Cerebellar cortex (tissue), 1 donor: Measurements from ENCODE around the gene SNX30.

Source experiments
- DNase-seq: peaks from one replicate; pipeline ENCODE4 v3.0.0-alpha.2; 2015; ENCODE audit warnings: low spot score

Gene SNX30

DNA sequence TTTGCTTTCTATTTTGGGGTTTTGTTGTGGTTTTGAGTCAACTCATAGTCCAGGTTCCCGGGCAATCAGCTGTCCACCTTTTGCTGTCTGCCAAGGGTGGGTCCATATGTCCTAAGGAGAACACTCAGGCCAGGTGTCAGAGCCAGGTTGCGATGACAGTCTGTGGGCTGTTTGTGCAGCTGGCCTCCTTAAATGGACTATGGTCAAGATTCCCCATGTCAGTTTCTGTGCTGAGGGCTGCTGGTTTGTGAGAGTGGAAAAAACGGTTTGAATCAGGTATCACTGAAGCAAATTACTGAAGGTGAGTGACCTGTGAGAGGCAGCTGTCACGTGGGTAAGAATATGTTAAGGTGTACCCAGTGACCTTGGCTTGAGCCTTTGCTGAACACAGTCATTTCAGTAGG lies 33.0 kb downstream of the SNX30 start:
- peak; percentile 39 for DNase-seq

DNA sequence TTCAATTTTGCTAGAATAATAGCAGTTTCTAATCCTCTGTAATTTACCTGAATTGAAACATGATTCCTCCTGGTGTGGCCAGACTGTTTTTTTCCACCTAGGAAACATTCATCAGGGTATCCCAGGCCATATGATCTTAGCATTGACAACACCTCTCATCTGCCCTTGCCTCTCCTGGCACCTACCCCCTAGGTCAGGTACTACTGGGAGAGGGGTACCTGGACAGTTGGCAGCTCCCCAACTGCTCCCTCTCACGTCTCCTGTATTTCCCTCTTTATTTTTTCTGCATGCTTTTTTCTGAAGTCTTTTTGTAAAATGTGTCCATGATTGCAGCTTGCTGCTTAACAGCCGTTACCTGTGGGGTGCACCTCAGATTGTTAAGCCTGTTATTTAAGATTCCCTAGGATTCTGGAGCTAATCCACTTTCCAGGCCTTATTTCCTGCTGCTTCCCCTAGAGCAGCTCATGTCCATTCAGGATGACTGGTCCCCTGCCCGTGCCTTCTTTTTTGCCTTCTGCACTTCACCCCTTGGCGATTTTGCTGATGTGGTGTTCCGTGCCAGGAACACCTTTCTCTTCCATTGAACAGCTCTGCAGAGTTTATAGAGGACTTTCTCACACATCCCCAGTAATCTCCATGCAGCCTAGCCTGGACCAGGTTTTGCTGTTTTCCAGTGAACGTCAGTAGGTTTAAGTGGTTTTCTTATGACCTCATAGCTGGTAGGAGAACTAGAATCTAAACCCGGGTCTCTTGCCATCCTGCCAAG lies 33.6 kb downstream of the SNX30 start:
- DNase-seq = peak; percentile 88

DNA sequence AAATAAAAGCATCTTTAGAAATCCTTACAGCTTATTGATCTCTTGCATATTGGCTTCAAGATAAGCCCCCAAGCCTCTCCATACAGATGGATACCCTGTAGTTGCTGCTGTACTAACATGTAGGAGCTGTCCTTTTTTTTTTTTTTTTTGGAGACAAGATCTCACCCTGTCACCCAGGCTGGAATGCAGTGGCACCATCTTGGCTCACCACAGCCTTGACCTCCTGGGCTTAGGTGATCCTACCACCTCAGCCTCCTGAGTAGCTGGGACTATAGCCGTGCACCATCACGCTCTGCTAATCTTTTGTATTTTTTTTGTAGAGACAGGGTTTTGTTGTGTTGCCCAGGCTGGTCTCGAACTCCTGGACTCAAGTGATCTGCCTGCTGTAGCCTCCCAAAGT lies 35.4 kb downstream of the SNX30 start:
- no peak for DNase-seq

DNA sequence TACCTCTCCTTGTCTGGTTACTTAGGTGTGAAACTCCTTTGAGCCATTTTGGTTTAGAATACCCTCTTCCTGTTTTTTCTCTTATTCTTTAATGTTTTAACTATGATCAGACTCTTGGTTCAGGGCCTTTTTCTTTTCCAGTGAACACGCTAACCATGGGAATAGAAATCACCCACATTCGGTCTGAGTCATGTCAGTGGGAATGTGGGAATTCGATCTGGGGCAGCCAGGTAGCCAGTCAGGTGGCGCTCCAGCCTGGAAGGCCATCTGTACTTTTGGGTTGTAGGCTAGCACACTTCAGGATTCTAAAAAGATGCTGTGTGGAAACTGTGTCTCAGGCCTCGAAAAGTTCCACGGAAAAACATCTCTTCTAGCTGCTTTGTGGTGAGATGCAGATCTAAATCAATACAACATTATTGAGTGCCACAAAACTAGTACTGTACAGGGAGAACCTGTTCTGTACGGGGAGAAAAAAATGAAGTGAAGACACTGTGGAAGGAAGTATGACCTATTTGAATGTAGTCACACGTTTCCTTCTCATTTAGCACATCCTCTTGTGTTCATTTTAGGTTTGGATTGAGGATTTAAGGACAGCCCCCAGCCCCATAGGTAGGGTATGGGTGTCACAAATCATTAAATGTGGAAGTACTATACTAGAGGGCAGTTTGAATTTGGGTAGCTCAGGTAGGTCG lies 36.4 kb downstream of the SNX30 start:
- DNase-seq = no peak

DNA sequence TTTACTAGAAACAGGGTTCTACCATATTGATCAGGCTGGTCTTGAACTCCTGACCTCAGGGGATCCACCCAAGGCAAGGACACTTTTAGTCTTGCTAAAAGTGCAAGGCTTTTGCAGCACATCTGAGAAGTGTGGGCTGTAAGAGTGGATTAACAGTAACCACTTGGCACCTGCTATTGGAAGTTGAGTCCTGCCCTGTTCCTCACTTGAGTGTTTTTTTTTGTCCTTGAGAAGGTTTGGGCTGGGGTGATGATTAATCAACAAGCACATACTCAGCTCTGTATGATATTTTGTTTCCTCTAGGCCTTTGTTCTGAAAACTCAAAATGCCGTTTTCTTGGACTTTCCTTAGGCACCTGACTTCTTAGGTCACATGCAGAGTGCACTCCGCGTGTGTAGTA lies 37.4 kb downstream of the SNX30 start:
- no peak for DNase-seq

DNA sequence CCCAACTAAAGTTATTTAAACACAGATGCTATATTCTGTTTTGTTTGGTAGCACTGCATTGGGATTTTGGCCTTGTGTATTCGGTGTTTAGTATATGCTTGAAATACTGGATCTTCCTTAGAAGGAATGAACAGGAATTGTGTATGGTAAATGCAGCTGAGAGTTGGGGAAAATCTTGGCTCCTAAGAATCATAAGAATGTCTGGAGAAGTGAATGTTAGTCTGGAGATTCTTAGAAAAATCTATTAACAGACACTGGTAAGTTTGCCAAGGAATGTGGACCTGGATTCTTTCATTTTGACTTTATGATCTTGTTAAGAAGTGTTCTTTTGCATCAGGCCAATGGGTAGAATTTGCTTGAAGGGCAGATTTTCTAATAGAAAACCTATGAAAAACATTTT lies 38.9 kb downstream of the SNX30 start:
- DNase-seq = no peak

DNA sequence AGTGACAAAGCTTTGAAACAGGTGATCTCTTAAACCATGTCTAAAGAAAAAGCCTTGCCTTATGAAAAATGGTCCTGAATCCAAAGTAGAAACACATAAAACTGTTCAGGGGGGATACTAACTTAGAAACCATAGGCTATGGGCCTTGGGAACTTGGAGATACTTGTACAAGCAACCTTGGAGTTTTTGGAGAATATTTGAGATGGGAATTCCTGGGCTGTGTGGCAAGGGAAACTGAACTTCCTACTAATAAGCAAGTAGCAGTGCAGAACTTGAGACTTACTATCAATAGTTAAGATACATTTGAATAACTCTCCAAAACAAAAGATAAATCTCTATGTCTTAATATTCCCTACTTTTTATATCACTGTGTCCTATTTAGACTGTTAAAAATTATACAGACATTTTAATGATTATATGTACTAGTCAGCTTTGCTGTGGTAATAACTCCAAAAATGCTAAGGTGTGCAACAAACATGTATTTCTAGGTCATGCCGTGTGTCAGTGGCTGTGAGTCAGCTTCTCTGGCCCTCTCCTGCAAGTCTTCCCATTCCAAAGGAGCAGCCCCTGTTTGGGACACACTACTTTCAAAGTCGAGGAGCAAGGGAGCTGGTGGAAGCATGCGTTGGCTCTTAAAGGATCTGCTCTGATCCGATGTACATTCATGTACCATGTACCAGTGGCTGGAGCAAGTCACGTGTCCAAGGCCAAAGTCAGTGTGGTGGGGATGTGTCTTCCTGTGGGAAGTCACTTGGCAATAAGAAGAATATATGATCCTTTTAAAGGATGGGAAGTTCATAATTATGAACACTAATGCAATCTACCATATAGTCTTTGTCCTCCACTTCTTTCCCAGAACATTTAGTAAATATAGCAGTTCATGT lies 39.6 kb downstream of the SNX30 start:
- DNase-seq = no peak

DNA sequence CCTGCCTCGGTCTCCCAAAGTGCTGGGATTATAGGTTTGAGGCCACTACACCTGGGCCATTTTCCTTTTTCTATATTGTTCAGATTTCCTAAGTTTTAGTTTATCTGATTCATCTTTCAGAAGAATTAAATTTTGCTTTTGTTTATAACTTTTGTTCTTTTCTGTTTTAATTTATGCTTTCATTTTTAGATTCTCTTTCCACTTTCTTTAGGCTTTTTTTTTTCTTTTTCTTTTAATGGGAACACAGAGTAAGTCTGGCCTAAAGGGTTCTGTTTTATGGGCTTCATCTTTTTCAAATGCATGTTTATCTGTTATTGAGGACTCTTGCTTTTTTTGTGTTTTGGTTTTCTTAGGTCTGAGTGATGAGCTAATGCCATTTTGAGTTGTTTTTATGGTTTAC lies 42.1 kb downstream of the SNX30 start:
- no peak for DNase-seq

DNA sequence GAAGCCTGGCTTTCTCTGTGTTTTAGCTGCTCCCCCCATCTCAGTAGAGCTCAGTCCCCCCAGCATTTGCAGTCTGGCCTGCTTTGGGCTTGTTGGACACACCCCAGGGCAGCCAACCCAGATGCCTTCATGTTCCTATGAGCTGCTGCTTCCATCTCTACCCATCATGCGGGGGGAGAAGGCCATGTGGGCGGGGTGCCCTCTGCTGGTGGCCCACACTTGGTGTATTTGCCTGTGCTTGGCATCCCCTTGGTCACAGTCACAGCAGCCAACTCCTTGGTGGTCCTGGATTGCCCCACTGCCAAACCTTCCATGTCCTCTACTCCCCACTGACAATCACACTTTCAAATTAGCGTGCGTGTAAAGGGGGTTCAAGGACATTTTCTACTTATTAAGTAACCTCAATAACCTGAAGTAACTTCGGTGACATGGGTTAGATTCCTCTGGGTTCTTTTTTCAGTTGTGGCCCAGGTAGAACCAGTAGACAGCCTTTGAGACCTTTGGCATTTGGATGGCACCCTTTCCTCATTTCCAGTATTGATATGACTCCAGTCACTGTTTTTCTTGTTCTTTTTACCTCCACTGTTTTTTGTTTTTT lies 42.8 kb downstream of the SNX30 start:
- peak; percentile 53 for DNase-seq

DNA sequence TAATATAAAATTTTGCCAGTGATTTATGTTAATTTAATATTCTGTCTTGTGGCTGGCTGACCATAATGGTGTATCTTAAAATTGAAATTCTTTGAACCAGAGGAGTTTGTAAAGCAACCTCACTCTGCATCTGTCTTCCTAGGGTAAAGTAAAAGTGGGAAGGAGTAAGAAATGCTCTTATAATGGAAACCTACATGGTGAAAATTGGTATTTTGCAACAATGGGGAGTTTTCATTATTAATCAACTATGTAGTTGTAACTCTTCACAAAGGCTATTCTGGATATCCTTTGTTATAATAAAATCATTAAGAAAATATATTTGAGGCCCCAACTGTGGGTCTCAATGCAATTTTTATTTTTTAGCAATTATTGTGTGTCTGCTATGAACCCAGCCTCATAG lies 44.2 kb downstream of the SNX30 start:
- no peak for DNase-seq

DNA sequence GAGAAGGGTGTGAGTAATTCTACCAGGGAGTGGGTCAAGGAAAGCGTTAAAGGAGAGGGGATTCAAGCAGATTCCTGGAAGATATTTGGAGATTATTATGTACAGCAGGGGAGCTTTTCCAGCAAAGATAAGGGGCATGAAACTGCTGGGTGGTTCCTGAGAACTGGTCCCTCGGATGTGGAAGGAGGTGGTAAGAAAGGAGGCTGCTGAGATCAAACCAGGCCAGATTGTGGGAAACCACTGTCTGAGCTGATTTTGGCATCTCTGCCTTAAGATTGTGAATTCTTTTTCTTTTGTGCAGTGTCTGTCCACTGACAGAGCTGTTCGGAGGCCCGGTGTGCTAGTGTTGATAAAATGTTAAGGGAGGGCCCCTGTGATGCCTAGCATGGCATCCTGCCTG lies 45.4 kb downstream of the SNX30 start:
- no peak for DNase-seq

DNA sequence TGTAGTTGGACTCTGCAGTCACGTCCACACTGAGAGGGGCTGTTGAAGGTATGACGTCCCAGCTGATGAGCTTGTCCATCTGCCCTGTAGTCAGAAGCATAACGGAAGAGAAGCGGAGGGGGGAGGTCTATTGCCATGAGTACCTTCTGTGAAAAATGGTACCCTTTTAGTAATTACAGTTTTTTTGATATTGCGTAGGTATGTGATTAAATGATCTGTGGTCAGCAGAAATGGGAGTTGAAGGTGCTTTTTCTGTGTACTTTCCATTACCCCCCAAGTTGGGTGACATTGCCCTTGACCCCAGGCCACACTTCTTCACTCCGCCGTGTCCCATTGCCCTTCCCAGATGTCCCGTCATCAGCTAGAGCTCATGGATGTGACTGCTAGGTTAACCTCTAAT lies 45.9 kb downstream of the SNX30 start:
- DNase-seq = no peak

DNA sequence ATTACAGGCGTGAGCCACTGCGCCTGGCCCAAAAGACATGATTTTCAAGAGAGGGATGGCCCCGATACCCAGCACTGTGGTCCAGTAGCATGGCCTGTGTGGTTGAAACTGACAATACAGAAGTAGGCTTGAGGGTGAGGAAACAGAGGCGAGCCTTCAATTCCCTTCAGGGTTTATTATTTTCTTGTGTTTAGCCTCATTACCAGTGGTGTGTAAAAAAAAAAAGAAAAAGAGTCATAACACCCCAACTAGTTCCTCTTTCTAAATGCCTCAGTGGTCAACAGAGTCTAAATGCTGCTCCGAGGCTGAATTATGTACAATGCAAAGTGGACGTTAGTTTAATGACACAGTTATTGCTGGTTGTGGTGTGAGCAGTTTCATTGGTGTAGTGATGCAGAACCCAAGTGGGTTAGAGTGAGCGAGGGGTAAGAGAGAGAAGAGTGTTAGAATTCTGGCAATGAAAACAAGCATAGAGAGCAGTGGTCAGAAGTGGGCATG lies 58.8 kb downstream of the SNX30 start:
- DNase-seq = no peak

DNA sequence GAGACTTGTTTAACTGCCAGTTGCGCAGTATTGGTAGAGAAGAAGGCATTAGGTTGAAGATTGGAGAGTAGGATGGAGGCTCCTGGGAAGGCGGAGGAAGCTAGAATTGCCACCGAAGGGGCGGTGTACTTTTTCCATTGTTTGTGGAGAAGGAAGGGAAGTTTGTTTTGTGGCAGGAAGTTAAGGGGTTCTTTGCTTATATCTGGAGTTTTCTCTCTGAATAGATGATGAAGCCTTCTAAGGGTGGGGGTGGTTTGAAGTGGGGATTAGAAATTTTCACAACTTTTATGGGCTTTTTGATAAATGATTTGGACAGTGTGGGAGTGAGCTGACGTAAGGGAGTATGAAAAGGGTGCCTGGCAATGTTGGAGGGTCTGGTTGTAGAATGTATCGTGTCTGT lies 59.3 kb downstream of the SNX30 start:
- no peak for DNase-seq

DNA sequence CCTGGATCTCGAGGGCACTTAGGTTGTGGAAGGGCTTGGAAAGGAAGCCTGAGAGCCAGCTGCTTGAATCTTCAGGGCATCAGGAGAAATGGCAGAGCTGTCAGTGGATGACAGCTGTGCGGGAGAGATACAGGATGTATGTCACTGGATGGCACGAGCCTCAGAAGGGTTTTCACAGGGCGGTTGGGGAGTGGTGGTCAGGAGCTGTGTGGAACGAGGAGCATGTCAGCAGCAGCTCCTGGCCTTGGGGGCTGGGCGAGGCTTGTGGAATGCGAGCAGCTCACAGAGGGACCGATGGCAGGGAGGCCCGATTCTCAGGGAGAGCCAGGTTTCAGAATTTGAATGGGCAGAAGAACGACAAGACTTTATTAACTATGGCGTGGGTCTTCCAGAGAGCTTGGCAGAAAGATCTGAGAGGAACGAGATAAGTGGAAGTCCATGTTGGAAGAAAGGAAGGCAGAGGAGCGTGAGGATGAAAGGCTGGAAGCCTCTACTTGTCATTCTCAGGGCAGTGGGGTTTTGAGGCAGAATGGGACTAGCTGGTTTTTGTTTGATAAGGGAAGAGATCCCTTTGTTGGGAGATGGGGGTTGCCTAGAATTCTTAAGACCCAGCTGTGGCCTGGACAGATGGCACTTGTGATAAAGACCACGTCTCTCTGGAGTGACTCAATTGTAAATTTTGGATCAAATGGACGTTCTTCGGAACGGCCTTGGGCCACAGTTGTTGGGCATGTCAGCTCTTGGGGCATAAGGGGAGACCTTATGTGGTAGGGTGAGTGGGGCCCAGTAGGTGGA lies 60.3 kb downstream of the SNX30 start:
- no peak for DNase-seq

DNA sequence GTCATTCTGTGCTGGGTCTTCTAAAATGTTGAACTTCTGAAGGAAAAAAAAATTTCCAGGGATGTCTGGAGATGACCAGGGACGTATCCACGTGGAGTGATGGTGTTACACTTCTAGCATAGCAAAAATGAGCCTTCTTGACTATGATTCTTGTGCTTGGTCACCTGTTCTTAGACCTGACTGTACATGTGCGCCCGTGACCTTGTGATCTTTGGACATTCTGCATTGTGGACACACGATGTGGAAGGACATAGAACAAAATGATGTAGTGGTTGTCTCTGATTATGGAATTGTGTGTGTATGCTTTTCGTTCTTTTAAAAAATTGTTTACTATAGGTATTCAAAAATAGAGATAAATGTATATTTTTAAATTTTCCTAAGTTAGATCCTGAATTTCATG lies 61.0 kb downstream of the SNX30 start:
- no peak for DNase-seq

DNA sequence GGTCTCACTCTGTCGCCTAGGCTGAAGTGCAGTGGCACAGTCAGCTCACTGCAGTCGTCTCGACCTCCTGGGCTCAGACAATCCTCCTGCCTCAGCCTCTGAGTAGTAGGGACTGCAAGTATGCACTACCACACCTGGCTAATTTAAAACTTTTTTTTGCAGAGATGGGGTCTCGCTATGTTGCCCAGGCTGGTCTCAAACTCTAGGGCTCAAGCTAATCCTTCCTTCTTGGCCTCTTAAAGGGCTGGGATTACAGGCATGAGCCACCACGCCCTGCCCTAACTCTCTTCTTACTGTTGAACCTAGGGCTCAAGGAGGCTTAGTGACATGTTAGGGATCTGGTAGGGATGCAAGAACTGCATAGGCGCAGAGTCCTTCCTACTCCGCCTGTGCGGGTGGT lies 65.3 kb downstream of the SNX30 start:
- no peak for DNase-seq

DNA sequence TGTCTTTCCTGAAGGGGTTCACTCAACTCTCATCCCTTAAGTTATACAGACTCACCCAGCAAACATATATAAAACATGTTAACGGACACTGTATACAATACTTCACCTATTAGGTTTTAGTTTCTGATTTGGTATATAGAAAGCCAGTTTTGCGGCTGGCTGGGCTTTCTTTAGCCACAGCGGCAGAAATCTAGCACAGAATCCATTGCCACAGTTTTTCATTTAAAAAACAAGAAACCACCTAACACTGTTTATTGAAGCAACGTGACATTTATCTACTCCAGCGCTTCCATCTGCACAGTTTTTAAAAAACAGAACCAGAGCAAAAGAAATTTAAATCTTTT lies 67.3 kb downstream of the SNX30 start:
- DNase-seq = no peak

DNA sequence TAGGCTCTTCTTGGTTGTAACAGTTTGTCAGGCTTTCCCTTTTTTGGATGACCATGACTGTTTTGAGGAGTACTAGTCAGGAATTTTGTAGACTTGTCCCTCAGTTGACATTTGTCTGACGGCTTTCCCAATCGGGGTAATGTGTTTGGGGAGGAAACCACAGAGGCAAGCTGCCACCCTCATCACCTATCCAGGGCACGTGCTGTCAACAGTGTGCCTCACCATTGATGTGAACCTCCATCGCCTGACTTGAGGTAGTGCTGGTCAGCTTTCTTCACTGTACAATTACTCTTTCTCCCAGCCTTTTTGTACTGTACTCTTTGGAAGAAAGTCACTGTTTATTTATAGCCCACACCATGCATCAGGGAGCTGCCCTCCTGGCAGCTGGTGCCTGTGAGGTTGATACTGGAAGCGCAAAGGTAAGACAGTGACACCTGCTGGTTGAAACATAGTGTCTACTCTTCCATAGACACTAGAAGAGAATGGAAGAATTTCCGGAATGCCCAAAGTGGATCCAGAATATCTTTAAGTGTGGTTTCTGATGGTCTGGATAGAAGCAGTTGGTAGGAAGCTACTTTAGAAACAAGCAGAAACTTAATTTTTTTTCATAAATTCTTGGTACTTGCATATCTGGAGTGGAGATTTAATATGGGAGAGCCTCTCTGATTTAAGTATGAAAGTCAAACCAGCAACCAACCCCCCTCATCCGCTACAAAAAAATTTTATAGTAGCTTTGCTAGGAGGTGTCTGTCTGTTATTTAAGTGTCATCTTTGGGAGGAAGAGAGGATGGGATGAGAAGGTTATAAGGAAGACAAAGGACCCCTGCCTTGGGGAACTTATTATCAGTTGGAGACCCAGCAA lies 69.3 kb downstream of the SNX30 start:
- DNase-seq = peak; percentile 93

DNA sequence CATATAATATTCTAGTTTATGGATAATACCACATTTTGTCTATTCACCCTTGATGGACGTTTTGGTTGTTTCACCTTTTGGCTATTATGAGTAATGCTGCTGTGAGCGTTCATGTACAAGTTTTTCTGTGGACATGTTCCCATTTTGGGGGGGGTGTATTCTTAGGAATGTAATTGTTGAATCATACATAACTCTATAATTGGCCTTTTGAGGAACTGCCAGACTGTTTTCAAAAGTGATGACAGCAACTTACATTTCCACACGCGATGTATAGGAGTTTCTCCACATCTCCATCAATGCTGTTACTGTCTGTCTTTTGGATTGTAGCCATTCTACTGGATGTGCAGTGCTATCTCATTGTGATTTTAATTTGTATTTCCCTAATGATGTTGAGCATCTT lies 70.3 kb downstream of the SNX30 start:
- no peak for DNase-seq

DNA sequence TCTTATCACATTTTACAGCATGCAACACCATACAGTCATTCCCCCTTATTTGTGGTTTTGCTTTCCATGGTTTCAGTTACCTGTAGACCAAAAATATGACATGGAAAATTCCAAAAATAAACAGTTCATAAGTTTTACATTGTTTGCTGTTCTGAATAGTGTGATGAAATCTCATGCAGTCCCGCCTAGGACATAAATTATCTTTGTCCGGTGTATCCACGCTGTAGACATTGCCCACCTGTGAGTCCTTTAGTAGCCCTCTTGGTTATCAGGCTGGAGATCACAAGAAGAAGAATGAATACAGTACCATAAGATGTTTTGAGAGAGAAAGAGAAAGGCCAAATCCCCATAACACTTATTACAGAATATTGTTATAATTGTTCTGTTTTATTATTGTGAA lies 72.1 kb downstream of the SNX30 start:
- DNase-seq = no peak
